AG10803 (cell line): ENCODE data around the gene ROR1.

ENCODE experiments used
- DNase-seq: peaks from one replicate; pipeline ENCODE4 v3.0.0; 2010; ENCODE audit warnings: low read depth
- H3K4me3 ChIP-seq: 2 replicates; pipeline ENCODE4 v1.5.1; 2011; ENCODE audit warnings: mild to moderate bottlenecking, low read length, control low read depth
- TF ChIP-seq, protein P1 (sequence below): conservative IDR thresholded peaks from 2 replicates; pipeline ENCODE4 v1.5.1; 2011; ENCODE audit warnings: mild to moderate bottlenecking, low read length, control low read depth, inconsistent platforms

The ROR1 gene

DNA sequence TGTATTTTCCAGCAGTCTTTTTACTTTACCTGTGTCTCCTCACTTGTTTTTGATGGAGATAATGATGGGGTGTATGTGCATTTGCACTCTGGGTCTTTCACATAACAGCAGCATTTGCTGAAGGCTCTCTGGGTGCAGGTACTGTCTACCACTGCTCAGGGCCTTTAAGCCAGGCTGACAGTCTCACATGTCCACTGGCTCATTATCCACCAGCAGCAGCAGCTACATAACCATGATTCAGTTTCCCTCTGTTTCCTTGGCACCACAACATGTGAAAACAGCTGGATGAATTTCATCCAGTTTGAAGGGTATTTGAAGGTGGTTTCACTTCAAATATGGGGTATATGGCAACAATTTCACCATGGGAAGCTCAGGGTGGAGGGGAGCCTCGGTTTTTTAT is 41.2 kb upstream of the ROR1 start:
- TF ChIP-seq, protein P1, sequence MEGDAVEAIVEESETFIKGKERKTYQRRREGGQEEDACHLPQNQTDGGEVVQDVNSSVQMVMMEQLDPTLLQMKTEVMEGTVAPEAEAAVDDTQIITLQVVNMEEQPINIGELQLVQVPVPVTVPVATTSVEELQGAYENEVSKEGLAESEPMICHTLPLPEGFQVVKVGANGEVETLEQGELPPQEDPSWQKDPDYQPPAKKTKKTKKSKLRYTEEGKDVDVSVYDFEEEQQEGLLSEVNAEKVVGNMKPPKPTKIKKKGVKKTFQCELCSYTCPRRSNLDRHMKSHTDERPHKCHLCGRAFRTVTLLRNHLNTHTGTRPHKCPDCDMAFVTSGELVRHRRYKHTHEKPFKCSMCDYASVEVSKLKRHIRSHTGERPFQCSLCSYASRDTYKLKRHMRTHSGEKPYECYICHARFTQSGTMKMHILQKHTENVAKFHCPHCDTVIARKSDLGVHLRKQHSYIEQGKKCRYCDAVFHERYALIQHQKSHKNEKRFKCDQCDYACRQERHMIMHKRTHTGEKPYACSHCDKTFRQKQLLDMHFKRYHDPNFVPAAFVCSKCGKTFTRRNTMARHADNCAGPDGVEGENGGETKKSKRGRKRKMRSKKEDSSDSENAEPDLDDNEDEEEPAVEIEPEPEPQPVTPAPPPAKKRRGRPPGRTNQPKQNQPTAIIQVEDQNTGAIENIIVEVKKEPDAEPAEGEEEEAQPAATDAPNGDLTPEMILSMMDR, result no peak
- H3K4me3 ChIP-seq, result no peak overlapping the region

DNA sequence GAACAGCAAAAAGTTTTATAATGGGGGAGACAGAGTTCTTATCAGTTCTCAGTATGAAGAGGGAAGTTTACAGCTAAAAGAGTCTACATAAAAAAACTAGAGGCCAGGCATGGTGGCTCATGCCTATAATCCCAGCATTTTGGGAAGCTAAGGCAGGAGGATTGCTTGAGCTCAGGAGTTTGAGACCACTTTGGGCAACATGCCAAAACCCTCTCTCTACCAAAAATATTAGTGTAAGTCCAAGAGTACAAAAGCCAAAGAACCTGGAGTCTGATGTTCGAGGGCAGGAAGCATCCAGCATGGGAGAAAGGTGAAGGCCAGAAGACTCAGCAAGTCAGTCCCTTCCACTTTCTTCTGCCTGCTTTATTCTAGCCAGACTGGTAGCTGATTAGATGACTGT is 35.0 kb upstream of the ROR1 start:
- DNase-seq, result no peak
- TF ChIP-seq, protein P1, result no peak
- H3K4me3 ChIP-seq, result no peak overlapping the region

More for the DNA sequence above, 41.2 kb upstream of the ROR1 start:
- DNase-seq, result peak; percentile 36

DNA sequence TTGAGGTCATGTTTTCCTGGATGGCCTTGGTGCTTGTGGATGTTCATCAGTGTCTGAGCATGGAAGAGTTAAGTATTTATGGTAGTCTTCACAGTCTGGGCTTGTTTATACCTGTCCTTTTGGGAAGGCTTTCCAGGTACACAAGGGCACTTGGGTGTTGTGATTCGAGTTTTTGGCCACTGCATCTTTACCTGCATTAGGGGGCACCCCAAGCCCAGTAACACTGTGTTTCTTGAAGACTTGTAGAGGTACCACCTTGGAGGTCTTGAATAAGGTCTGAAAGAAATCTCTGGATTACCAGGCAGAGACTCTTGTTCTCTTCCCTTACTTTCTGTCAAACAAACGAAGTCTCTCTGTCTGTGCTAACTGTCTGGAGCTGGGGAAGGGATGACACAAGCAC is 34.4 kb upstream of the ROR1 start:
- TF ChIP-seq, protein P1, result no peak
- DNase-seq, result no peak
- no peak overlapping the region for H3K4me3 ChIP-seq

DNA sequence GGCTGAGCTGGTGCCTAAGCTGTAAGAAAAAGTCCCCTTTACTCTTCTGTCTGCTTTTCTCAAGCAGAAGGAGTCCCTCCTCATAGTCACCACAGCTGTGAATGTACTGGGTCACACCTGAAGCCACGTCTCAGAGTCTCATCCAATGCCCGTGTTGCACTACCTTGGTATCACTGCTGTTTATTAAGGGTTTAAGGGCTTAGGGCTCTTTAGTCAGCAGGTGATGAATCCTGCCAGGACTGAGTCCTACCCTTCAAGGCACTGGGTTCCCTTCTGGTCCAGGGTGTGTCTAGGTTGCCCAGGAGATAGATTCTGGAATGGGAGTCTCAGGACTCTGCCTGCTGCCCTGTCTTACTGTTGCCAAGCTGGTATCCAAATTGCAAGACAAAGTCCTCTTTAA is 33.4 kb upstream of the ROR1 start:
- no peak overlapping the region for H3K4me3 ChIP-seq
- DNase-seq, result no peak
- TF ChIP-seq, protein P1, result no peak

DNA sequence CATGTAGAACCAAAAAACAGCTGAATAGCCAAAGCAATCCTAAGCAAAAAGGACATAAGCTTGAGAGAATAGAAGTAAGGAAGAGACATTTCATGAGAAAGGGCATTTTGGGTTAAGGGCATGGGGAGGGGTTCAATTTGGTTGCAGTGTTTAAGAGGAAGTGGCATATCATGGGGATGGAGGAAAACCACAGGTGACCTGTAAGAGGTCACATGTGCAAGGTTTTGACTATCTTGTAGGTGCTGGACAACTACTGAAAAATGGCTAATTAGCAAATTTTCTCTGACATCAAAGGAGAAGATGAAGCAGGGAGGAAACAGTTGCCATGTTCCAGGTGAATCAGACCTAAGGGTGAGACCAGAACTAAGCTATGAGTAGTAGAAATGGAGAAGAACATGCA is 31.3 kb upstream of the ROR1 start:
- TF ChIP-seq, protein P1, result no peak
- H3K4me3 ChIP-seq, result no peak overlapping the region
- no peak for DNase-seq

DNA sequence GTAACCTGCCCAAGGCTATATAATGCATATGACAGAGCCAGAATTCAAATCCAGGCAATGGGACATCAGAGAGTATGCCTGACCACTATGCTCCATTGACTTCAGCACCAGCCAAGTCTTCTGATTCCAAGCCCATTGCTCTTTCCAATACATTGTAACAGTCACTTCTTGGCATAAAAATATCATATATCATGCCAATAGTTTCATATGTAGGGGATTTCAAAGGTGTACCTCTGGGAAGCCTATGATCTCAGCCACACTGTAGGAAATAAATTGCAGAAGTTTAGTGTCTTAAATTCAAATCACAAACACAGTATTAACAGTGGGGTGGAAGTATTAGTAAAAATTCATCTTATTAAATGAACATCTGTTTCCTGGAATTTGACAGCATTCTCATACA is 30.0 kb upstream of the ROR1 start:
- DNase-seq, result no peak
- H3K4me3 ChIP-seq, result no peak overlapping the region
- TF ChIP-seq, protein P1, result no peak

DNA sequence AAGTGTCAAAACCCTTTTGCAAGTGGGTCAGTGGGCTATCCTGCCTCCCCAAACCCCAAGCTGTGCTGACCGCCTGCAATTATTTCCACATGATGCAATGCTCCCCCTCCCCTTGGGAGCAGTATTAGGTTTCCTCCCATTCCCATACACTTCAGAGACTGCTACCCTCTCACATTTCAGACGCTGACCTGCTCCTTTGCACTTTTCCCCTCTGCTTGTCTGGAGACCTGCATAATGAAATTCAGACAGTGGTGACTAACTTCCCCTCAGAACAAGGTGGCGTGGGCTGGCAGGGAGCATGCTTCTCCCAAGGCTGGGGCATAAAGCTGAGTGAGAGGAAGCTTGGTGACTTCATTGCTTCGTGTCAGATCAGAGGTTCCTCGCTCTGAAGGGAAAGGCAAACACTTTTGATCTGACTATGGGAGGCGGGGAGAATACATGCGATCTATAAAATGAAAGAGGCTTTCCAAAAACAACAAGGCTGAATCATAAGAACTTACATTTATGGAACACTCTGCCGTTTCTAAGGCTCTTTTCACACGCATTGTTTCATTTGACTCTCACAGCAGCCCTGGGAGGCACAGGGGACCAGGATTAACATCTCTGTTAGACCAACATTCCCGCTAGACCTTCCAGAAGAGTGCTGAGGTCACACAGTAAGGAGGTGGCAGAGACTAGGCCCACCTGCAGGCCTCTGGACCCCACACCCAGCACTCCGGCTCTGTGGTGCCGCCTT is 27.5 kb upstream of the ROR1 start:
- peak; percentile 42 for DNase-seq
- no peak overlapping the region for H3K4me3 ChIP-seq
- TF ChIP-seq, protein P1, result no peak
